Inferior parietal cortex (tissue), 1 donor: ENCODE results near the gene DHRS1.
"Not testable (repeated sequence)": the region's sequence is repeated elsewhere in the genome, so short reads cannot be mapped to it uniquely, and the experiment has no call there.

ENCODE experiments used
- DNase-seq: peaks from one replicate; pipeline ENCODE4 v3.0.0-alpha.2; 2016; ENCODE audit errors: extremely low spot score

Gene DHRS1

GRCh38 chr14:24327914-24328313 is 28.3 kb upstream of the DHRS1 start:
- not testable (repeated sequence) for DNase-seq

DNA sequence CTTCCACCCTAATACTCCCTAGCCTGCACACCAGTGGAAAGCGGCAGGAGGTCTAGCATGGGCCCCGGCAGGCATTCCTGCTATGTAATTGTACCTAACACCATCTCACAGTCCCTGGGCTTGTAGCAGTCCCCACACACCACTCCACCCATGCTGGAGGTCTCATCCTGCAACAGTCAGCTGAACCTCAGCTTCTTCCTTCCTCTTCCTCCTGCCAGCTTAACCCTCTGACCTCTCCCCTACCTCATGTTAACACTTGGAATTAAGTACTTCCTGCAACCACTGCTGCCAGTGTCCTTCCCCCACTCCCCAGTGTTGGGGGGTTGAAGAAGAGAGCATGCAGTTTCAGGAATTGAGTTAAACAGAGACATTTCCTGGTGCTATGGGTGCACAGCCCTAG is 27.7 kb upstream of the DHRS1 start:
- DNase-seq: no peak

DNA sequence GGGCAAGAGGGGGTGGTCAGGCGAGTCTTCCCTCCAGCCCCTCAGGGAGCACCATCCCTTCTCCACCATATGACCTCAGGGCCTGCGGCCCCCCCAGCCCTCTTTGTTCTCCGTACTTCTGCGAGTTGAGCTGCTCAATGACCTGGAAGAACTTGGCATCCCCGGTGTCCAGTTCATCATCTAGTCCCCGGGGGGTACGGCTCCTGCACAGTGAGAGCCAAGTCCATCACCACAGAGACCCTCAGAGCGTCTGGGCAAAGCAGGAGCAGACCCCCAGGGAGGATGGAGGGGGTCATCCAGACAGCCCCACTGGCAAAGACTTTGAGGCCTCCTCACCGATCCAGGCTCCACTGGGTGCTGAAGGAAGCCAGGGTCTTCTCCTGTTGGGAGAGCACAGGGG is 26.4 kb upstream of the DHRS1 start:
- DNase-seq: no peak

GRCh38 chr14:24325041-24325530 is 25.5 kb upstream of the DHRS1 start:
- DNase-seq: no peak

- no peak for DNase-seq
Measured at GRCh38 chr14:24324024-24324423, 24.4 kb upstream of the DHRS1 start.

GRCh38 chr14:24323341-24323740 is 23.8 kb upstream of the DHRS1 start:
- no peak for DNase-seq

DNA sequence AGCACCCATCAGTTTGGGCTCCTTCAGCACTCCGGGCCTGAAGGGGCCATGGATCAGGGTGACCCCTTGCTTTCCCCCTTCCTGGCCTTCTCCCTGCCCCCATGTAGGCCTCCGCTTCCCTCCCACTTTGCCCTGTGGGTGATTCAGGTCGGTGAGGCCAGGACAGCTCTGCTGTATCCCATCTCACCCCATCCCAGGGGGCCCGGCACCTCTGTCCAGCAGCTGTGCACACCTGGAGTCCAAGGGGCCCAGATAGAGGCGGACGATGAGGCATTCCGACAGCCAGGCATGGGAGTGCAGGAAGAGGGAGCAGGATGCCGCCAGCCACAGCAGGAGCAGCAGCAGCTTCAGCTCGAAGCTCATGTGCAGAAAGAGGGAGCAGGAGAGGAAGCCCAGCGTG is 23.1 kb upstream of the DHRS1 start:
- DNase-seq: no peak

- no peak for DNase-seq
Measured at GRCh38 chr14:24321212-24321975, 21.8 kb upstream of the DHRS1 start.

DNA sequence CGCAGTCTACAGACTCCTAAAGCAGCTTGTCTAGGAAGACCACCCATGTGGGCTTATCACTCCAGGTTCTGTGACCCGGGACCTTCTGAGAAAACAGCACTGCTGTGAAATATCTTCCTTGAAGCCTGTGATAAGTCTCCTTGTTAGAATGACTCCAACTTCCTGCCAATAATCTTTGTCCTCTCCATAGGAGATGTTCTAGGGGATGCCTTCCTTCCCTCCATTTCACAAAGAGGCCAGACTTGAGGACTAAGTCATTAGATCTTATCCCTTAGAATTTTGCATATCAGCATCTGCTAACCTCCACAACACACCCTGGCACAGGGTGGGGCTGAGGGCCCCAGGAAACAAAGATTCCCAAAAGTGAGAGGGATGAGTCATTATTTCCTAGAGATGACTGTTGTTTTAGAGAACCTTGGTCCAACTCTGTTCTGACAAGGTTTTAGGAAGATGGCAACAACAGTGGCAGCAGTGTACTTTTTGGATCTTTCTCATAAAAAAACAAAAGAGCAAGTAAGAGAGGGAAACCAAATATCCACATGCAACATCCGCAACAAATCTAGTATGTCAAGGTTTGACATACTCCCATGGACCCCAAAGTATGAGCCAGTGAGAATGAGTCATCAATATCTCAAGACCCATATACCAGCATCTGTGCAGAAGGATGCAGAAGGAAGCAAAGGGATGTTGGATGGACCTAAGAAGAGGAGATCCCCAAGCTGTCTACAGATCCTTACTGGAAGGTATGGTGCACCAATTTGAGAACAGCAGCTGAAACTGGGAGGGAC is 17.8 kb upstream of the DHRS1 start:
- DNase-seq: no peak

GRCh38 chr14:24316597-24316950 is 17.0 kb upstream of the DHRS1 start:
- no peak for DNase-seq

GRCh38 chr14:24315807-24316596 is 16.4 kb upstream of the DHRS1 start:
- DNase-seq: no peak

DNA sequence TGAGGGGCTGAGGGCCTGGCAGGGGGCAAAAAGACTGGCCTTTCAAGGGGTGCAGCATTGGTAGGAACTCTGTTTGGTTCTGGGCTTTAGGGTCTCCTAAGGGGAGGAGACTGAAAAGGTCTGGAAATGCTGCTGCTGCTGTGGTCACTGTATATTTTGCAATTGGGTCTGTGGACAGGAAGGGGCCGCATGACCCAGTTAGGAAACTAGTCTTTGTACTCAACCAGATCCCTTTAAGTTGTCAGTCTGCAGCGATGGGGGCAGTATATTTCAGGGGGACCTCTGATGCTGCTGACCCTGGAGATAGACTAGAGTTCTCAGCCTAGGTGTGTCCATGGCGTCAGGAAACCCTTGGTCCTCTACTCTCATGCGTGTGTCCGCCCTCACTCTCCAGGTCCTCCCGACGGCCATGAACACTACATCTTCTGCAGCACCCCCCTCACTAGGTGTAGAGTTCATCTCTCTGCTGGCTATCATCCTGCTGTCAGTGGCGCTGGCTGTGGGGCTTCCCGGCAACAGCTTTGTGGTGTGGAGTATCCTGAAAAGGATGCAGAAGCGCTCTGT is 15.7 kb upstream of the DHRS1 start:
- DNase-seq: no peak

- DNase-seq: no peak
Measured at GRCh38 chr14:24314377-24315193, 15.0 kb upstream of the DHRS1 start.

- no peak for DNase-seq
Measured at GRCh38 chr14:24313913-24314312, 14.3 kb upstream of the DHRS1 start.

DNA sequence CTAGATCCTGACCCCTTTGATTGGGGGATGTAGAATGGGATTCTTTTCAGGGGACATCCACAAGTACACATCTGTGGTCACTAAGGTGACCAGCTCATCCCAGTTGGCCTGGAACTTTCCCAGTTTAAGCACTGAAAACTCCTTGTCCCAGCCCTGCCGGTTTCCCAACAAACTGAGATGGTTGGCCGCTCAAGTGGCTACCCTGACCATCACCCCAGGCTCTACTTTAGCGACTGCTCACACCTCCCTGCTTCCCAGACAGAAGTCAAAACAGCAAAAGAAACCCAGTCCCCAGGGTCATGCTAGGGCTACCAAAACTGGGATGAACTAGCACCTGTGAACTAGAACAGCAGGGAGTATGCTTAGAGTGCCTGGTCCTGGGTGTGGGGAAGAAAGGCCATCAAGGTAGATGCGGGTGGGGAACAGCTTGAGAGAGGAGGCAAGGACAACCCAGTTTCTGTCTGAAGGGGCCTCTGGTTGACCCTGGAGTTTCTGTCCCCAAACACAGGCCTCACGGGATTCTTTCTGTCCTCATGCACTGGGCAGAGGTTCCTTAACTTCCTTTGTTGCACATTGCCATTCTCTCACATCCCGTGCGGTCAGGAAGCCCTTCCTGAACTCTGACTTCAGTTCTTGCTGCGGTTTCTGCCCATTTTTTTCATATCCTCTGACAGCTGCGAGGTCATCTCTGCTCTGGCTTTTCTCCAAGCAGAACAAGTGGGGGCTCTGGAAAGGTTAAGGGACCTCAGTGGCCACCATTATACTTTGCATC is 13.3 kb upstream of the DHRS1 start:
- no peak for DNase-seq

- no peak for DNase-seq
Measured at GRCh38 chr14:24311837-24312615, 12.4 kb upstream of the DHRS1 start.

DNA sequence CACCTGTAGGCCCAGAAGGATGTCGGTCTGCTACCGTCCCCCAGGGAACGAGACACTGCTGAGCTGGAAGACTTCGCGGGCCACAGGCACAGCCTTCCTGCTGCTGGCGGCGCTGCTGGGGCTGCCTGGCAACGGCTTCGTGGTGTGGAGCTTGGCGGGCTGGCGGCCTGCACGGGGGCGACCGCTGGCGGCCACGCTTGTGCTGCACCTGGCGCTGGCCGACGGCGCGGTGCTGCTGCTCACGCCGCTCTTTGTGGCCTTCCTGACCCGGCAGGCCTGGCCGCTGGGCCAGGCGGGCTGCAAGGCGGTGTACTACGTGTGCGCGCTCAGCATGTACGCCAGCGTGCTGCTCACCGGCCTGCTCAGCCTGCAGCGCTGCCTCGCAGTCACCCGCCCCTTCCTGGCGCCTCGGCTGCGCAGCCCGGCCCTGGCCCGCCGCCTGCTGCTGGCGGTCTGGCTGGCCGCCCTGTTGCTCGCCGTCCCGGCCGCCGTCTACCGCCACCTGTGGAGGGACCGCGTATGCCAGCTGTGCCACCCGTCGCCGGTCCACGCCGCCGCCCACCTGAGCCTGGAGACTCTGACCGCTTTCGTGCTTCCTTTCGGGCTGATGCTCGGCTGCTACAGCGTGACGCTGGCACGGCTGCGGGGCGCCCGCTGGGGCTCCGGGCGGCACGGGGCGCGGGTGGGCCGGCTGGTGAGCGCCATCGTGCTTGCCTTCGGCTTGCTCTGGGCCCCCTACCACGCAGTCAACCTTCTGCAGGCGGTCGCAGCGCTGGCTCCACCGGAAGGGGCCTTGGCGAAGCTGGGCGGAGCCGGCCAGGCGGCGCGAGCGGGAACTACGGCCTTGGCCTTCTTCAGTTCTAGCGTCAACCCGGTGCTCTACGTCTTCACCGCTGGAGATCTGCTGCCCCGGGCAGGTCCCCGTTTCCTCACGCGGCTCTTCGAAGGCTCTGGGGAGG is 11.3 kb upstream of the DHRS1 start, which contains the start of gene LTB4R:
LTB4R (plus strand) TSS at position 857 of the 959 bp plus-strand sequence. CDS start 4,150 bp downstream, outside the sequence.
- DNase-seq: no peak

DNA sequence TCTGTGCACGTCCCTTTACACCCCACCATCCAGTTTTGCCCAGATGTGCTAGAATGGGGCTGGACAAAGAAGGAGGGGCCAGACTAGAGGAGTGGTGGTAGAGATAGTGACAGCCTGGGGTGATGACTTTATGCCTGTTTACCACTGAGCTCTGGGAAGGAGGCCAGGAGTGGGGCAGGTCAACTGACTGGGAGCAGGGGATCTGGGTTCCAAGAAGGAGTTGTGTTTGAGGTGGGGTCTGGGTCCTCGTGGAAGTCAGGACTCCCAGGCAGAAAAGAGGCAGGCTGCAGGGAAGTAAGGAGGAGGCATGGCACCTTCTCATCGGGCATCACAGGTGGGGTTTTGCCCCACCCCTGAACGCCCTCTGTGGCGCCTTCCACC is 10.7 kb upstream of the DHRS1 start:
- no peak for DNase-seq
